ENCODE results near the gene TGFBR2.

The TGFBR2 gene

GRCh38 chr3:30661098-30661873 is 54.9 kb downstream of the TGFBR2 start:
- TF ChIP-seq, protein P1, sequence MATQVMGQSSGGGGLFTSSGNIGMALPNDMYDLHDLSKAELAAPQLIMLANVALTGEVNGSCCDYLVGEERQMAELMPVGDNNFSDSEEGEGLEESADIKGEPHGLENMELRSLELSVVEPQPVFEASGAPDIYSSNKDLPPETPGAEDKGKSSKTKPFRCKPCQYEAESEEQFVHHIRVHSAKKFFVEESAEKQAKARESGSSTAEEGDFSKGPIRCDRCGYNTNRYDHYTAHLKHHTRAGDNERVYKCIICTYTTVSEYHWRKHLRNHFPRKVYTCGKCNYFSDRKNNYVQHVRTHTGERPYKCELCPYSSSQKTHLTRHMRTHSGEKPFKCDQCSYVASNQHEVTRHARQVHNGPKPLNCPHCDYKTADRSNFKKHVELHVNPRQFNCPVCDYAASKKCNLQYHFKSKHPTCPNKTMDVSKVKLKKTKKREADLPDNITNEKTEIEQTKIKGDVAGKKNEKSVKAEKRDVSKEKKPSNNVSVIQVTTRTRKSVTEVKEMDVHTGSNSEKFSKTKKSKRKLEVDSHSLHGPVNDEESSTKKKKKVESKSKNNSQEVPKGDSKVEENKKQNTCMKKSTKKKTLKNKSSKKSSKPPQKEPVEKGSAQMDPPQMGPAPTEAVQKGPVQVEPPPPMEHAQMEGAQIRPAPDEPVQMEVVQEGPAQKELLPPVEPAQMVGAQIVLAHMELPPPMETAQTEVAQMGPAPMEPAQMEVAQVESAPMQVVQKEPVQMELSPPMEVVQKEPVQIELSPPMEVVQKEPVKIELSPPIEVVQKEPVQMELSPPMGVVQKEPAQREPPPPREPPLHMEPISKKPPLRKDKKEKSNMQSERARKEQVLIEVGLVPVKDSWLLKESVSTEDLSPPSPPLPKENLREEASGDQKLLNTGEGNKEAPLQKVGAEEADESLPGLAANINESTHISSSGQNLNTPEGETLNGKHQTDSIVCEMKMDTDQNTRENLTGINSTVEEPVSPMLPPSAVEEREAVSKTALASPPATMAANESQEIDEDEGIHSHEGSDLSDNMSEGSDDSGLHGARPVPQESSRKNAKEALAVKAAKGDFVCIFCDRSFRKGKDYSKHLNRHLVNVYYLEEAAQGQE (IDR thresholded peaks at IDR 0.05; ENCODE audit: low read depth), result no peak
- TF ChIP-seq TAF1 (IDR thresholded peaks at IDR 0.05; ENCODE audit: low read depth) (no peak), TEAD4 (IDR thresholded peaks at IDR 0.05) (no peak), EP300 (IDR thresholded peaks at IDR 0.05; ENCODE audit: borderline replicate concordance) (no peak), NFIC (IDR thresholded peaks at IDR 0.05) (no peak), FOXM1 (IDR thresholded peaks at IDR 0.05; ENCODE audit: borderline replicate concordance, low read depth) (no peak), CEBPB (IDR thresholded peaks at IDR 0.05) (no peak), TCF12 (IDR thresholded peaks at IDR 0.05; ENCODE audit: low read depth) (no peak), USF1 (IDR thresholded peaks at IDR 0.05) (no peak), ZBTB7A (IDR thresholded peaks at IDR 0.05; ENCODE audit: low read depth) (no peak), EGR1 (IDR thresholded peaks at IDR 0.05) (no peak), CREB1 (IDR thresholded peaks at IDR 0.05; ENCODE audit: low read depth) (no peak)

DNA sequence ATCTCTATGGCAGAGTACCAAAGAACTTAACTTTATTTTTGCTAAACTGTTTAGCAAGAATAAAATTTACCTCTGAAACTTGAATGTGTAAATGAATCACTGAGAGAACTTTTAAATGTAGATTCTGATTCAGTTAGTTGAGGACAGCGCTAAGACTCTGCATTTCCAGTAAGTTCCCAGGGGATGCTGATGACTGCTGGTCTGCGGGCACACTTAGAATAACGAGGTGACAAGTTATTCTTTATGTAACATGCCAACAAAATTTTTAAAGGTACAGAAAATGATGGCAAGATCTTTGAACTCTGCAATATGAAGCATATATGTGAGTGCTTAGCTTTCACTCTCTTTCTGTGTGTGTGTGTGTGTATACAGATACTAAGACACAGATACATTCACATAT is 56.4 kb downstream of the TGFBR2 start:
- TF ChIP-seq MAX (IDR thresholded peaks at IDR 0.05) (no peak), TAF1 (IDR thresholded peaks at IDR 0.05; ENCODE audit: low read depth) (no peak), CREB1 (IDR thresholded peaks at IDR 0.05; ENCODE audit: low read depth) (no peak), FOXM1 (IDR thresholded peaks at IDR 0.05; ENCODE audit: borderline replicate concordance, low read depth) (no peak), YY1 (IDR thresholded peaks at IDR 0.05; ENCODE audit: low read depth) (no peak), NFIC (IDR thresholded peaks at IDR 0.05) (no peak), CEBPB (IDR thresholded peaks at IDR 0.05) (no peak), TEAD4 (IDR thresholded peaks at IDR 0.05) (no peak), EGR1 (IDR thresholded peaks at IDR 0.05) (no peak), EP300 (IDR thresholded peaks at IDR 0.05; ENCODE audit: borderline replicate concordance) (no peak), TCF12 (IDR thresholded peaks at IDR 0.05; ENCODE audit: low read depth) (no peak), USF1 (IDR thresholded peaks at IDR 0.05) (no peak), ZBTB7A (IDR thresholded peaks at IDR 0.05; ENCODE audit: low read depth) (no peak), RAD21 (IDR thresholded peaks at IDR 0.05; ENCODE audit: low read depth) (no peak)
- TF ChIP-seq, protein P1 (IDR thresholded peaks at IDR 0.05; ENCODE audit: low read depth), result no peak

- TF ChIP-seq TAF1 (IDR thresholded peaks at IDR 0.05; ENCODE audit: low read depth), result no peak
- no peak for TF ChIP-seq FOXM1 (IDR thresholded peaks at IDR 0.05; ENCODE audit: borderline replicate concordance, low read depth)
- TF ChIP-seq ZBTB7A (IDR thresholded peaks at IDR 0.05; ENCODE audit: low read depth), result no peak
- TF ChIP-seq YY1 (IDR thresholded peaks at IDR 0.05; ENCODE audit: low read depth), result no peak
- TF ChIP-seq, protein P1 (IDR thresholded peaks at IDR 0.05; ENCODE audit: low read depth), result no peak
- TF ChIP-seq TCF12 (IDR thresholded peaks at IDR 0.05; ENCODE audit: low read depth), result no peak
- TF ChIP-seq CREB1 (IDR thresholded peaks at IDR 0.05; ENCODE audit: low read depth), result no peak
- TF ChIP-seq NFIC (IDR thresholded peaks at IDR 0.05), result no peak
- no peak for TF ChIP-seq USF1 (IDR thresholded peaks at IDR 0.05)
- no peak for TF ChIP-seq MAX (IDR thresholded peaks at IDR 0.05)
- no peak for TF ChIP-seq EP300 (IDR thresholded peaks at IDR 0.05; ENCODE audit: borderline replicate concordance)
- no peak for TF ChIP-seq RAD21 (IDR thresholded peaks at IDR 0.05; ENCODE audit: low read depth)
These were observed 57.3 kb downstream of the TGFBR2 start for GRCh38 chr3:30663533-30664241.
